ENCODE measurements around the gene ADIRF.
"Not testable (repeated sequence)": the region's sequence is repeated elsewhere in the genome, so short reads cannot be mapped to it uniquely, and the experiment has no call there.

DNA sequence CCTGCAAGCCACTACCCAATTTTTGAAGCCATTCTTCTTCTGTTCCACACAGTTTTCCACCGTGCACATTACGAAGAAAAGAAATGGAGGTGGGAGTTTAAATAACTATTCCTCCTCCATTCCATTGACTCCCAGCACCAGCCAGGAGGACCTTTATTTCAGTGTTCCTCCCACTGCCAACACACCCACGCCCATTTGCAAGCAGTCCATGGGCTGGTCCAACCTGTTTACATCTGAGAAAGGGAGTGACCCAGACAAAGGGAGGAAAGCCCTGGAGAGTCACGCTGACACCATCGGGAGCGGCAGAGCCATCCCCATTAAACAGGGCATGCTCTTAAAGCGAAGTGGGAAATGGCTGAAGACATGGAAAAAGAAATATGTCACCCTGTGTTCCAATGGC is 40.0 kb downstream of the ADIRF start:
- TF ChIP-seq CTCF (conservative IDR thresholded peaks at IDR 0.05); ZFX (IDR thresholded peaks at IDR 0.05): not testable (repeated sequence)
